Liver (tissue), 3 donors: ENCODE results near the gene GLT8D2.

Experiments used
- ATF3 ChIP-seq: IDR thresholded peaks from 2 replicates; pipeline ENCODE4 v1.6.1; 2016; ENCODE audit warnings: antibody characterized with exemption
- CTCF ChIP-seq: fragments of 150-350 bp; IDR thresholded peaks from 2 replicates; pipeline ENCODE4 v1.5.1; 2017; ENCODE audit warnings: improper control_type of control experiment, low read depth, low read length; ENCODE audit not compliant: missing input control
- FOXA1 ChIP-seq: IDR thresholded peaks from 2 replicates; pipeline ENCODE4 v1.6.1; 2016; ENCODE audit warnings: antibody characterized with exemption
- MAX ChIP-seq: IDR thresholded peaks from 2 replicates; pipeline ENCODE4 v1.6.1; 2016; ENCODE audit warnings: antibody characterized with exemption
- RAD21 ChIP-seq, 2 donors: IDR thresholded peaks; 2 replicates each; pipeline ENCODE4 v1.6.1; 2016; ENCODE audit warnings: antibody characterized with exemption in 2 of 2, mild to moderate bottlenecking in 2 of 2
- REST ChIP-seq: IDR thresholded peaks from 2 replicates; pipeline ENCODE4 v1.6.1; 2016; ENCODE audit warnings: antibody characterized with exemption, mild to moderate bottlenecking
- RXRA ChIP-seq, 2 donors: IDR thresholded peaks; 2 replicates each; pipeline ENCODE4 v1.6.1; 2017 to 2018; ENCODE audit warnings: antibody characterized with exemption in 2 of 2, mild to moderate bottlenecking in 1 of 2
- TAF1 ChIP-seq: conservative IDR thresholded peaks from 2 replicates; pipeline ENCODE4 v1.6.1; 2016; ENCODE audit warnings: antibody characterized with exemption, mild to moderate bottlenecking
- YY1 ChIP-seq: IDR thresholded peaks from 2 replicates; pipeline ENCODE4 v1.6.1; 2016; ENCODE audit warnings: antibody characterized with exemption, mild to moderate bottlenecking
- ZBTB33 ChIP-seq: IDR thresholded peaks from 2 replicates; pipeline ENCODE4 v1.6.1; 2016; ENCODE audit warnings: antibody characterized with exemption
- donor health status: healthy.
- donor health status: healthy.

- TF ChIP-seq TAF1, result no peak
- TF ChIP-seq CTCF, result no peak
- no peak for TF ChIP-seq RAD21 (IDR thresholded peaks at IDR 0.05)
- no peak for TF ChIP-seq YY1
- no peak for TF ChIP-seq MAX
- TF ChIP-seq REST, result no peak
- no peak for TF ChIP-seq RXRA (IDR thresholded peaks at IDR 0.05)
- TF ChIP-seq ZBTB33, result no peak
- no peak for TF ChIP-seq ATF3
- no peak for TF ChIP-seq FOXA1
Measured at GRCh38 chr12:103952497-103952896, 97.5 kb downstream of the GLT8D2 start.
